ENCODE data around the gene OR5K1. TPM values are rescaled to one million over a fixed set of nuclear protein-coding genes. Genes with fewer than 3 reads are reported as not detected.
A peak's percentile ranks its signal among the peaks of the same experiment; 100 is the strongest.

OR5K1 gene
- total RNA-seq (2014; rRNA removed; shearing (Covaris generic)): not detected in 2 replicates
- not detected in 2 replicates for total RNA-seq (2022)
- Bru-seq, nascent RNA: percentile 9 among the genes with signal in this experiment
- BruChase-seq, experiment 1, labeled RNA remaining after a 6-hour chase: percentile 16 among the genes with signal in this experiment
- BruChase-seq, experiment 2, labeled RNA remaining after a 2-hour chase: percentile 10 among the genes with signal in this experiment
- long read RNA-seq: 0 reads

DNA sequence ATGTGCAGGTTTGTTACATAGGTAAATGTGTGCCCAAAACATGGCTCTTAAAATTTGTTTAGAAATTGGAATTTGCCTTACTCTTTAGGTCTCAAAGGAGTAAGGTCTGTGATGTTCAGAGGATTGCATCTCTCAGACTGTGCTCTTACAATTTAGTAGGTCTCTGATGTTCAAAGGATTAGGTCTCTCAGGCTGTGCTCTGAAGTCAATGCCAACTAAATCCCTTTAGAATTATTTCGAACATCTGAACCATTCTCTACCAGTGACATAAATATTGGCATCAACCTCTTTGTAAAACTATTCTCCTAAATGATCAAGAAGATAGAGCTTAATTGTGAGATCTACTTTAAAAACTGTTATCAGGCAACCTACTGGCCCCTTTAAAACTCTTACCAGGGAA is at the start of gene OR5K1:
Gene OR5K1 (plus strand): TSS at position 301 of the 400 bp plus-strand sequence. CDS start 6,376 bp downstream, outside the sequence.
- no peak within 1 kb of the TSS for H3K4me2 ChIP-seq (ENCODE audit: low read length)
- no peak for TF ChIP-seq EZH2phosphoT487 (IDR thresholded peaks at IDR 0.05; ENCODE audit: borderline replicate concordance, low read depth, low read length)
- TF ChIP-seq, protein P1, sequence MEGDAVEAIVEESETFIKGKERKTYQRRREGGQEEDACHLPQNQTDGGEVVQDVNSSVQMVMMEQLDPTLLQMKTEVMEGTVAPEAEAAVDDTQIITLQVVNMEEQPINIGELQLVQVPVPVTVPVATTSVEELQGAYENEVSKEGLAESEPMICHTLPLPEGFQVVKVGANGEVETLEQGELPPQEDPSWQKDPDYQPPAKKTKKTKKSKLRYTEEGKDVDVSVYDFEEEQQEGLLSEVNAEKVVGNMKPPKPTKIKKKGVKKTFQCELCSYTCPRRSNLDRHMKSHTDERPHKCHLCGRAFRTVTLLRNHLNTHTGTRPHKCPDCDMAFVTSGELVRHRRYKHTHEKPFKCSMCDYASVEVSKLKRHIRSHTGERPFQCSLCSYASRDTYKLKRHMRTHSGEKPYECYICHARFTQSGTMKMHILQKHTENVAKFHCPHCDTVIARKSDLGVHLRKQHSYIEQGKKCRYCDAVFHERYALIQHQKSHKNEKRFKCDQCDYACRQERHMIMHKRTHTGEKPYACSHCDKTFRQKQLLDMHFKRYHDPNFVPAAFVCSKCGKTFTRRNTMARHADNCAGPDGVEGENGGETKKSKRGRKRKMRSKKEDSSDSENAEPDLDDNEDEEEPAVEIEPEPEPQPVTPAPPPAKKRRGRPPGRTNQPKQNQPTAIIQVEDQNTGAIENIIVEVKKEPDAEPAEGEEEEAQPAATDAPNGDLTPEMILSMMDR (conservative IDR thresholded peaks at IDR 0.05; ENCODE audit: low read length): no peak
- H3K4me1 ChIP-seq (ENCODE audit: insufficient read depth, low read length, poor library complexity, severe bottlenecking): no peaks in the 10 kb centered on the region
- peaks cover 2% of the 10 kb centered on the region; the same call in 1 of the 2 replicates for H3K9me2 ChIP-seq (ENCODE audit: insufficient read depth, low read length)
- H3K36me3 ChIP-seq (ENCODE audit: insufficient read depth, low read length): no peaks in the 10 kb centered on the region
- BruUV-seq (replicated peaks): no TSS peak
- intact Hi-C loops (cut with micrococcal nuclease; ENCODE audit: unreplicated experiment): no loop called here
- H3K79me2 ChIP-seq (ENCODE audit: insufficient read depth, low read depth, low read length): no peaks in the 10 kb centered on the region
- H3K4me3 ChIP-seq (ENCODE audit: low read depth, low read length, poor library complexity, severe bottlenecking): no peak within 1 kb of the TSS
- DNase-seq (ENCODE audit: low spot score): no peak
- no peak within 1 kb of the TSS for H3K27ac ChIP-seq (ENCODE audit: low read depth, low read length, poor library complexity, severe bottlenecking)
- ChIA-PET POLR2A (no interaction called here), CTCF (ENCODE audit: unreplicated experiment) (no interaction called here)
- H3K9me3 ChIP-seq (ENCODE audit: low read length): no peaks in the 10 kb centered on the region
- H4K20me1 ChIP-seq (ENCODE audit: insufficient read depth, low read length): no peaks in the 10 kb centered on the region
- no peak within 1 kb of the TSS for H2AFZ ChIP-seq (ENCODE audit: low read length)

DNA sequence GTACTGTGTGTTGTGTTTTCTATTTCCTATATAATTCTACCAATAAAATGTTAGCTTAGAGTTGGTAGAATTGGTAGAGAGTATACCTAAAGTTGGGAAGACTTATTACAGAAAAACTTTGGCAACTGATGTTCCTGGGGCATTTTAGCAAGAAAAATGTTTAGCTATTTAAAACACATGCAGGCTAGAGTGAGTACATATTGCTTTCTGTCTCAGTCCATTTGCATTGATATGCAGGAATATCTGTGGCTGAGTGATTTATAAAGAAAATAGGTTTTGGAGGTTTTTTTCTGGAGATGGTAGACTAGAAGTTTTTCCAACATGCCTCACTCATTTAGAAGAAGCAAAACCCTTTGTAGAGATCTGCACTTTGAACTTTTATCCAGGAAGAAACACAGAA is 30.4 kb upstream of the OR5K1 start:
- no TSS peak for BruUV-seq (replicated peaks)

DNA sequence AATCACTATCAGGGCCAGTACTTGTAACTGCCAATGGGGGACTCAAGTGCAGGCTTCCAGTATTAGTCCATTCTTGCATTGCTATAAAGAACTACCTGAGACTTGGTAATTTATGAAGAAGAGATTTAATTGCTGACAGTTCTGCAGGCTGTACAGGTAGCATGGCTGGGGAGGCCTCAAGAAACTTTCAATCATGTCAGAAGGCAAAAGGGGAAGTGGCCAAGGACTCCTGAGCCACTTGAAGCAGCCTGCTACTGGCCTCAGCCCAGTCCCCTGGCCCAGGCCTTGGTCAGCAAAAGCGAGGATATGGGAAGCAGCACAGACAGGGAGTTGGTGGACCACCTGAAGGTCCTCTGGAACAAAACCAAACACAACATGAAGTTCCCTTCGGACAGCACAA is 29.2 kb upstream of the OR5K1 start:
- ChIA-PET CTCF (ENCODE audit: unreplicated experiment) (no interaction called here), POLR2A (no interaction called here)
- Histone ChIP-seq H3K27ac (ENCODE audit: low read depth, low read length, poor library complexity, severe bottlenecking) (no peak overlapping the region), H3K36me3 (ENCODE audit: insufficient read depth, low read length) (no peaks in the 10 kb centered on the region), H3K4me1 (ENCODE audit: insufficient read depth, low read length, poor library complexity, severe bottlenecking) (no peaks in the 10 kb centered on the region), H3K4me2 (ENCODE audit: low read length) (no peak overlapping the region), H4K20me1 (ENCODE audit: insufficient read depth, low read length) (no peaks in the 10 kb centered on the region), H3K9me2 (ENCODE audit: insufficient read depth, low read length) (no peaks in the 10 kb centered on the region), H3K79me2 (ENCODE audit: insufficient read depth, low read depth, low read length) (no peaks in the 10 kb centered on the region), H3K4me3 (ENCODE audit: low read depth, low read length, poor library complexity, severe bottlenecking) (no peak overlapping the region), H2AFZ (ENCODE audit: low read length) (no peak overlapping the region), H3K9me3 (ENCODE audit: low read length) (peaks cover 15% of the 10 kb centered on the region)
- BruUV-seq (replicated peaks): no TSS peak
- TF ChIP-seq EZH2phosphoT487 (IDR thresholded peaks at IDR 0.05; ENCODE audit: borderline replicate concordance, low read depth, low read length): no peak
- TF ChIP-seq, protein P1 (conservative IDR thresholded peaks at IDR 0.05; ENCODE audit: low read length): no peak
- intact Hi-C loops (cut with micrococcal nuclease; ENCODE audit: unreplicated experiment): no loop called here
- DNase-seq (ENCODE audit: low spot score): no peak

More for the DNA sequence above, 30.4 kb upstream of the OR5K1 start:
- Histone ChIP-seq H3K4me1 (ENCODE audit: insufficient read depth, low read length, poor library complexity, severe bottlenecking) (no peaks in the 10 kb centered on the region), H4K20me1 (ENCODE audit: insufficient read depth, low read length) (no peaks in the 10 kb centered on the region), H3K4me2 (ENCODE audit: low read length) (no peak overlapping the region), H3K36me3 (ENCODE audit: insufficient read depth, low read length) (no peaks in the 10 kb centered on the region), H3K4me3 (ENCODE audit: low read depth, low read length, poor library complexity, severe bottlenecking) (no peak overlapping the region), H3K9me3 (ENCODE audit: low read length) (peaks cover 15% of the 10 kb centered on the region), H3K9me2 (ENCODE audit: insufficient read depth, low read length) (no peaks in the 10 kb centered on the region), H2AFZ (ENCODE audit: low read length) (no peak overlapping the region), H3K79me2 (ENCODE audit: insufficient read depth, low read depth, low read length) (no peaks in the 10 kb centered on the region), H3K27ac (ENCODE audit: low read depth, low read length, poor library complexity, severe bottlenecking) (no peak overlapping the region)
- ChIA-PET CTCF (ENCODE audit: unreplicated experiment) (no interaction called here), POLR2A (interaction anchor here (0.6 to 1.3 kb wide), 2 partner anchors 13 to 92 kb away, joined by 3 to 4 read pairs; no protein-coding TSS in a partner anchor)
- TF ChIP-seq, protein P1 (conservative IDR thresholded peaks at IDR 0.05; ENCODE audit: low read length): no peak
- no peak for TF ChIP-seq EZH2phosphoT487 (IDR thresholded peaks at IDR 0.05; ENCODE audit: borderline replicate concordance, low read depth, low read length)
- intact Hi-C loops (cut with micrococcal nuclease; ENCODE audit: unreplicated experiment): no loop called here
- no peak for DNase-seq (ENCODE audit: low spot score)
